ENCODE results near the gene KCNIP4.

KCNIP4 gene

DNA sequence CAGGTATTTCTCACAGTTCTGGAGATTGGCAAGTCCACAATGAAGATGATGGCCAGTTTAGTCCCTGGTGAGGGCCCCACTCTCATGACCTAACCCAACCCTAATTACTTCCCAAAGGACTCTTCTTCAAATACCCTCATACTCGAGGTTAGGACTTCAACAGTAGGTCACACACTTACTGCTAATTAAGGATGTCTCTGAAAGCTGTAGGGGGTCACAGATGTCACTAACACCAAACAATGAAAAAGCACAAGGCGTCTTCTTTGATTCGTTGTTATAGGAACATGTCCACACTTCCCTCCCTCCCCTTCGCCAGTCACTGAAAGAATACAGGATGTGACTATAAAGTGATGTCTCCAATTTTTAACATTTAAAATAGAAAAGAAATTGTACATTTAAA lies 938.6 kb downstream of the KCNIP4 start:
- no peak for DNase-seq

DNA sequence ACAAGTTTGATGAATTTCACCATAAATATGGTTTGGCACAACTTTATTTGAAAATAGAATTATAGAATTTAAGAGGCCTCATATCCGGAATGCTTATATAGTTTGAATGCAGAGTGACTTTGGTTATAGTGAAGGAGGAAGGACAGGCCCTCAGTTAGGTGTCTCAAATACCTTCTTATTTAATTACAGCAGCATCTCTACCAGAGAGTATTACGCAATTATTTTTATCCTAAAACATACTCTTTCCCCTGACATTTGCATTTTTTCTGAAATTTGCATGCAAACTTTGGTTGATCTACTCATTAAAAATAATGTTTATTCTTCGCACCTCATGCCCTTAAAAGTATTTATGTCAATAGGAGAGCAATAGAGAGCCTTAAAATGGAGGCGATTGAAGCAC lies 942.9 kb downstream of the KCNIP4 start:
- no peak for DNase-seq

- no peak for DNase-seq
Observed at GRCh38 chr4:21002976-21003375, 945.6 kb downstream of the KCNIP4 start.

DNA sequence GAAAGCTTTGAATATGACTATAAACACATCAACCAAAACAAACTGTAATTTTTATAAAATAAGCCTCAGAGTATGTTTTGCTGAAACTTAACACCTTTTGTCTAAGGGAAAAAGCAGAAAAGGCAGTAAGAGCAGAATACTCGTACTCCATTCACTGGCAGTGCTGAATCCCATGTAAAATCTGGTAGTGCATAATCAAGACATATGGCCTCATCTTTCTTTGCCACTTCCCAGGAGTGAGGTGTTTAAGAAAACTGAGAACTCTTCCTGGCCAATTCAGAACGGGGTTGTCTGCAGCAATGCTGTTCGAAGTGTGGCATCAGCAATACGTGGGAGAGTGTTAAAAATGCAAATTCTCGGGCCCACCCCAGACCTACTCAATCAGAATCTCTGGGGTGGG lies 946.3 kb downstream of the KCNIP4 start:
- DNase-seq = no peak

- DNase-seq = no peak
Observed at GRCh38 chr4:21001490-21001889, 947.1 kb downstream of the KCNIP4 start.

DNA sequence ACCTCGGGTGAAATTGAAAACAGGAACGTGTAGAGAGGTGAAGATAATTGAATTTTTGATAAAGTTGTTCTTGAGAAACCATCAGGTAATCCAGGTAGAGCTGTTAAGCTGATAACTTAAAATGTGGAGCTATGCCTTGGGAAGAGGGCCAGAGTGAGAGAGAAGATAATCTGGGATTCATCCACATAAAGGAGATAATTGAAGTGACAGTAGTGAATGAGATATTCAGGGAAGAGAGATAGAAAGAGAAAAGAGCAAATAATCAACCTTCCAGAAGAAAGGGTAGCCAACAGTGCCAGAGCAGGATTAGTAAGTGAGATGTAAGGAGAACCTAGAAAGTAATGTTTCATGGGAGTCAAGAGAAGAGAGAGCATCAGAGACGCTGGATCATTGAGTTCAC lies 950.7 kb downstream of the KCNIP4 start:
- no peak for DNase-seq

DNA sequence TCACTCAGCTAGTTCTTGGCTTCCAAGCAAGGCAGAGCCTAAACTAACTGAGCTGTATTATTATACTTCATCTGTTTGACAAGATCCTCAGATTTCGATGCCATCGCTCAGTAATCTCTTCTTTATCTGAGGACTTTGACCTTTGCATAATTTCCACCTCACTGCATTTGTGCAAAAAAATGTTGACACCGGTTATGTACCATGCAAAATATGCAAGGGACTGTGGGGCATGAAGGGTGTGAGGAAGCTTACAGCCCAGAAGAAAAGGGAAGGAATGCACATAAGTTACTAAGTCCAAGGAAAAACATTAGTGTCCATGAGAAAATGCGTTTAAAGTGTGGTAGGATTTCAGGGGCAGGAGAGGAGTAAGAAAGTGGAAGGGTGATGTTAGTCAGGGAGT lies 953.0 kb downstream of the KCNIP4 start:
- DNase-seq = no peak

- DNase-seq = no peak
Observed at GRCh38 chr4:20995015-20995414, 953.6 kb downstream of the KCNIP4 start.

DNA sequence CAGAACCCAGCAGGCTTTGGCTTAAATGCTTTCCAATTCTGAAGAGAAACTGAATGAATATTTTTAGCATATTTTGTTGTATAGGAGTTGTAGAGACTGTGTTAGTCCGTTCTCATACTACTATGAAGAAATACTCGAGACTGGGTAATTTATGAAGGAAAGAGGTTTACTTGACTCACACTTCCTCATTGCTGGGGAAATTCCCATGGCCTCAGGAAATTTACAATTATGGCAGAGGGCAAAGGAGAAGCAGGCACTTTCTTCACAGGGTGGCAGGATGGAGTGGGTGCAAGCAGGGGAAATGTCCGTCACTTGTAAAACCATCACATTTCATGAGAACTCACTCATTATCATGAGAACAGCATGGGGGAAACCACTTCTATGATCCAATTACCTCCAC lies 956.6 kb downstream of the KCNIP4 start:
- no peak for DNase-seq

DNA sequence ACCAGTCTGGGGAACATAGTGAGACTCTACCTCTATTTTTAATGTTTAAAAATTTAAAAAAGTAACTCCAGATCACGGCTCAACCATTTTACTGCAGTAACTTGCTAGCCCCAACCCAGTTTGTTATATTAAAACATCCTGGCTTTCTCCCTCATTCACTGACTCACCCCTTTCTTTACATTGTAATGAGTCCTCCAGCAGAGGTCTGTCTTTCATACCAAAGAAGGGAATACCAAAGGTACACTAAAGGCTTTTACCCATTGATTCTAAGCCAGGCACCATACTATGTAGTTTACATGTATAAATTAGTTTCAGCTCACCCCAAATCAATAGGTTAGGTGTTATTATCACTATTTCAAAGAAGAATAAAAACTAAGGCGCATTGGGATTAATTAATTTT lies 961.4 kb downstream of the KCNIP4 start:
- DNase-seq = no peak

DNA sequence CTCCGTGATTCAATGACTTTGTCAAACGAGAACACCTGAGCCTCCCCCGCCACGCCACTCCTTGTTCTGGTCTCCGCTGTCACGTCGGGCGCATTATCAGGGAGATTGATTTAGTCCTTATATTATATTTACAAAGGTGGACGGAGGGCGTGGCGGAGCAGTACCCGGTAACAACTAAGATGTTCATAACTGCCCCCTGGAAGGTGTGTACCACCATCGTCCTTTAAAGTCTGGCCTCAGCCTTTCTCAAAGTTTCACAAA lies 964.1 kb downstream of the KCNIP4 start:
- DNase-seq = no peak

DNA sequence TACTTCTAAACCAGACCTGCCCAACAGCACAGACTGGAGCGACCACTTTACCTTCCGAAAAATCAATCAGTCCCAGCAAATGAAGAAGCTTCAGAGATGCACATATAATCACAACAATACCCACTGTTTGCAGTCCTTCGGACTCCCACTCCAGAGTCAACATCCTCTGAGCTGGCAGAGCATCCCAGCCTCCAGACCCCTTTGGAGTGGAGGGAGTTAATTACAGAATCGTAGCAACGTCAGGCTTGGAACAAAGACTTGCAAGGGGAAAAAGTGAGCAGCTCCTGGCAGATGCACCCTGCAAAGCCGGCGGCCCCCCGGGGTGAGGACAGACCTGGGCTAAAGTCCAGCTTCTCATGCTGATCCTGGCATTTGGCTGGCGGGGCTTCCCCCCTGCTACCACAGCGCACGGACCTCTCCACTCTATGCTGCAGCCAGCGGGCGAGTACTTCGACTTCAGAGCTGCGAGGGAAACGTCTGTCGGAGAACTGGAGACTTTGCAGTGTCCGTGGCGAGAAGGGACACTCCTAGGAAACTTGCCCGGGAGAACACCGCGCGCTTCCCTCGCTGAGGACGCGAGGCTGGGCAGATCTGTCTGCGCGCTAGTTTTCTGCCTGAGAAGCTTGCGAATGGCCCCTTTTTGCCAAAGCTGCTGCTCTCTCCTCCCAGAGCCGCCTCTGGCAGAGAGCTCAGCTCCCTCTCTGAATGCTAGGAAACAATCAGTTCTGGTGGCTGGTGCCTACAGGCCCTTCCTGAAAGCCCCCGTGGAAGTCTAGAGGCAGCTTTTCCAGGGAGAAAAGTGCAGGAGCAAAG lies 964.6 kb downstream of the KCNIP4 start:
- no peak for DNase-seq

DNA sequence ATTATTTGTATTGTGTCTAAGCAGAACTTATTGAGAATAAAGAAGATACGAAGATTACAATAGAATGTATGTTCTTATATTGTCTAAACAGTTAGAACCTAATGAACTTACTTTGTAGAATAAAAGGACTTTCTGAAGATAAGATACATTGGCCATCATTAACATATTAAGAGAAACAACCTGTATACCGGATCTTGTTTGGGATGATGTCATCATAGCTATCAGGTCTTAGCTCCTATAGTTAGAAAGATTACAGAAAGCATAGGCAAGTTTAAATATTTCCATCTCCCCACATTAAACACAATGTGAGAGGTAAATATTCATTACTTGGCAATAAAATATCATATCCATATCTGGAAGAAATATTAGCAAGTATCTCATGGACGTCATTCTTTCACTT lies 966.0 kb downstream of the KCNIP4 start:
- DNase-seq = no peak

DNA sequence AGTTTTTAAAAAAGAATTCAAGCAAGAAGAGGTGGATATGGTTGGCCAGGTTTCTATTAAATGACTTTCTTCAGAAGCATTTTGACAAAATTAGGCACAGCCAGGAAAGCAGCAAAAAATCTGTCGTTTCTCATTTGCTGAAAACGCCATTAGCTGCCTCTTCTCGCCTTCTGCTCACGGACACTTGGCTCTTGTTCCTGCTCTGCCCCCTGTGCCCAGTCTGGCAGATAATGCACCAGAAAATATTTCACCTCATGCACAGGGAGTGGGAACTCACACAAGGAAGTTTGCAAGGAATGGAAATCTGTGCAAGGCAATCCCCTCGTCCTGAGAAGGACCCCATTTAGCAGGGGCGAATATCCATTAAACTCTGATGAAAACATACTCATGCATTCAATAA lies 988.3 kb downstream of the KCNIP4 start:
- no peak for DNase-seq

DNA sequence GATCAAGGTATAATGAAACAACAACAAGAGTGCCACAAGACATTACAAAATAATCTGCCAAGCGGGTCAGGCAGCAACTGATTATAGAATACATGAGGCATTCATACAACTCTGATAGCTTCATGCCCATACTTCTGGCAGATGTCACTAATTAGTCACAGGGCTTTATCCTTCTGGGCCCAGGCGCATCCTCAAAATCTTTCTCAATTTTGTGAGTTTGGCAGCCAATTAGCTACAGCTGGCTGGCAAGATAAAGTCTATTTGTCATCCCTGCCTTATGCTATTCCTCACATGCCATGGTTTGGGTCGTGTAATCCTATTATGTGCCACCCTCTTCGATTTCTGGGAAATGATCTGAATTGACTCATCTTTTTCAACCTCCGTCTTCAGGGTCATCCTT lies 994.0 kb downstream of the KCNIP4 start:
- DNase-seq = no peak

- DNase-seq = no peak
Observed at GRCh38 chr4:20944961-20945360, 1003.6 kb downstream of the KCNIP4 start.

GRCh38 chr4:20944451-20944850 lies 1004.1 kb downstream of the KCNIP4 start:
- no peak for DNase-seq

- no peak for DNase-seq
Observed at GRCh38 chr4:20938204-20938603, 1010.4 kb downstream of the KCNIP4 start.

GRCh38 chr4:20926529-20926928 lies 1022.0 kb downstream of the KCNIP4 start:
- DNase-seq = no peak

DNA sequence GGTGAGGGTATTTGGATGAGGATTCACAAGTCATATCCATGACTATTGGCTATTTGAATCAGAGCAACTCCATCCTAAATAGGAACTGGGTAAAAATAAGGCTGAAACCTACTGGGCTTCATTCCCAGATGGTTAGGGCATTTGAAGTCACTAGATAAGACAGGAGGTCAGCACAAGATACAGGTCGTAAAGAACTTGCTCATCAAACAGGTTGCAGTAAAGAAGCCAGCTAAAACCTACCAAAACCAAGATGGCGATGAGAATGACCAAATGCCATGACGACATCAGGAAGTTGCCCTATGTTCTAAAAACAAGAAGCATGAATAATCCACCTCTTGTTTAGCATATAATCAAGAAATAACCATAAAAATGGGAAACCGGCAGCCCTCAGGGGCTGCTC lies 1023.4 kb downstream of the KCNIP4 start:
- no peak for DNase-seq

DNA sequence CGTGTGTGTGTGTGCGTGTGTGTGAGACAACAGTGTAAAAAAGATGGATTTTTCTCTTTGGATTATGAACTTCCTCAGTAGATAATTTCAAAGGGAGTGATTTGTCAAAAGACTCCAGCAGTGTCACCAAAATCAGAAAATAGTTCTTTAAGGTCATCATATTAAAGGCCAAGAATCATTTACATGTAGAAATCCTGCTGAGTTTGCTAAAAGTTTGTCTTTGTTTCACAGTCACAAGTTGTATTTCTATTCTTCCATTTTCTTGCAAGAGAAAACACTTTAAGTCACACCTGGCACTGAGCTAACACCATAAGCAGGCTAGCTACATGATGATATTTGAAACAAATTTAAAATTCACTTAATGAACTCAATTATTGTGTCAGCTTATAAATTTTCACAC lies 1025.6 kb downstream of the KCNIP4 start:
- no peak for DNase-seq

DNA sequence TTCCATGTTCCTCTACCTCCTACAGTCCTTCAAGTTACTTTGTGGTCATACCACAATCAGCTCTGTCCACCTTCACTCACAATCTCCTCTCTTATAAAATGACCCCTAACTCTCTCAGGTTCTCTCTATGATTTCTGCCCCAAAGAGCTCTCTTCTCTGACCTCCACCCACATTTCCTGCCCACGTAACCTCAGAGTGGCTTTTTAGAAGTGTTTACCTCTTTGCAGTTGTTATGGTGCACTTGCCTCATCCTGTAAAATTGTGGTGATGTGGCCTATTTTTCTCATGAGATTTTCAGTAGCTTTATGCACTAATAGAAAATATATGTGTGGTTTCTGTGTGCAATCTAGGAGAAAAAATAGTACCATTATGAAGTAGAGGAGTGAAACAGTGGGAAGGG lies 1032.5 kb downstream of the KCNIP4 start:
- no peak for DNase-seq

GRCh38 chr4:20904966-20905365 lies 1043.6 kb downstream of the KCNIP4 start:
- no peak for DNase-seq

- DNase-seq = no peak
Observed at GRCh38 chr4:20901851-20902250, 1046.7 kb downstream of the KCNIP4 start.

DNA sequence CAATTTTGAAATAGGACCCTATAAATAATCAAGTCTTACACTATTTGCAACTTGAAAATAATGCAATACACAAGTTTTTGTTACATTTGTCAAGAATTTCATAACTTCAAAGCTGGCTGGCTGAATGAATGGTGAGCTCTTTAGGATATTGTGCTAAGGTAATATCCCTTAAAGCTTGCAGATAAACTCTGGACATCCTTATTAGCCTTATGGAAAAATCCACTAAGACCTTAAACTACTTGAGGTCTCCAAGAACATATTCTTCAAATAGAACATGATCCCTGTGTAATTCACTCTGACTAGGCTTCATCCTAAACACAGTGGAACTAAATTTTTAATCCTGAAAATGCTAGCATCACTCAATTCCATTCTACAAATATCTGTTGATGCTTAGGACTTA lies 1049.0 kb downstream of the KCNIP4 start:
- no peak for DNase-seq

GRCh38 chr4:20895988-20896387 lies 1052.6 kb downstream of the KCNIP4 start:
- no peak for DNase-seq

Data from activated naive CD4-positive, alpha-beta T cell (primary cell).